ENCODE measurements around the gene CEBPA. TPM values are rescaled to one million over a fixed set of nuclear protein-coding genes. Genes with fewer than 3 reads are reported as not detected.

The CEBPA gene
- total RNA-seq, 1 experiment from 2014 or later: 3.2 TPM

DNA sequence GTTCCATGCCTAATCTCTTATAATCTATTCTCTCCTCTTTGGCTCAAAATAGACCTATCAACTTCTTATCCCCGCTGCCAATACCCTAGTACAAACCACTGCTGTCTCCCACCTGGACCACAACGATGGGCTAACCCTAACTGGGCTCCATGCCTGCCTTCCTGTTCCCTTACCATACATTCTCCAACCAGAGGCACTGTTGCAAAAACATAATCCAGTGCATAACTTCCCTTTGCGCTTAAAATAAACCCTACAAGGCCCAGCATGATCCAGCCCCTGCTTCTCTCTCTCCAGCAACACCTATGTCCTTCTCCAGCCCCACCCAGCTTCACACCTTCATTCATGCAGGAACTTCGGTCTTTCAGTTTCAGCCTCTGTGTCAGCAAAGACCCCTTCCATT is 27.4 kb upstream of the CEBPA start:
- no peak overlapping the region for H3K27ac Mint-ChIP-seq
- H3K4me2 ChIP-seq (ENCODE audit: insufficient read depth, insufficient read length, low read length): no peak overlapping the region
- no peak overlapping the region for H2AFZ ChIP-seq (ENCODE audit: low read length)
- no peak overlapping the region for H2BK12ac ChIP-seq (ENCODE audit: insufficient read length, low read depth, low read length)
- no peaks in the 10 kb centered on the region for H3K4me1 ChIP-seq (ENCODE audit: insufficient read depth, low read length)
- no peak overlapping the region for H3K14ac ChIP-seq (ENCODE audit: insufficient read depth, low read length)
- H4K91ac ChIP-seq (ENCODE audit: insufficient read length, low read depth, low read length): no peak overlapping the region
- no peaks in the 10 kb centered on the region for H3K27me3 ChIP-seq (ENCODE audit: insufficient read depth, low read length)
- no peaks in the 10 kb centered on the region; a peak in 1 of 7 replicates for H3K36me3 Mint-ChIP-seq (ENCODE audit: insufficient read depth in 1 of 3, low read depth in 3 of 3)
- no peak overlapping the region for H2BK120ac ChIP-seq (ENCODE audit: low read depth, low read length, poor library complexity, severe bottlenecking)
- no peak overlapping the region for H3K27ac ChIP-seq (ENCODE audit: insufficient read length, low read depth, low read length)
- no CpG with 5 or more reads among the region's 4 CpGs for WGBS (ENCODE audit: extremely low coverage, insufficient read length, low lambda C conversion rate)
- no peak overlapping the region for H3K23ac ChIP-seq (ENCODE audit: insufficient read length, low read depth, low read length)
- no peak overlapping the region for H4K5ac ChIP-seq (ENCODE audit: insufficient read length, low read depth, low read length)
- no peaks in the 10 kb centered on the region for H3K27me3 Mint-ChIP-seq (ENCODE audit: low read depth)
- H3K9me3 ChIP-seq (ENCODE audit: control insufficient read depth, low read depth, low read length): no peaks in the 10 kb centered on the region
- no peaks in the 10 kb centered on the region for H3K79me2 ChIP-seq (ENCODE audit: insufficient read depth, low read length)
- DNase-seq: no peak
- no peak overlapping the region for H3K4ac ChIP-seq (ENCODE audit: low read depth, low read length)
- no peak overlapping the region for H3K18ac ChIP-seq (ENCODE audit: insufficient read length, low read depth, low read length)
- no peak overlapping the region for H3K56ac ChIP-seq (ENCODE audit: insufficient read length, low read depth, low read length)
- no peak overlapping the region for H2BK5ac ChIP-seq (ENCODE audit: insufficient read length, low read length)
- H3K4me3 Mint-ChIP-seq: no peak overlapping the region
- no peaks in the 10 kb centered on the region for H3K23me2 ChIP-seq (ENCODE audit: insufficient read length, low read depth, low read length, poor library complexity, severe bottlenecking)
- peaks cover 0 to 3% of the 10 kb centered on the region in 2 experiments; a peak in 2 of 4 replicates for H3K4me1 Mint-ChIP-seq
- H2BK15ac ChIP-seq (ENCODE audit: low read depth, low read length): no peak overlapping the region
- H2AK5ac ChIP-seq (ENCODE audit: insufficient read length, low read length): no peak overlapping the region
- H2BK20ac ChIP-seq (ENCODE audit: low read depth, low read length, poor library complexity, severe bottlenecking): no peak overlapping the region
- H4K8ac ChIP-seq (replicated peaks; ENCODE audit: insufficient read length, low read depth, low read length): no peak overlapping the region
- no peaks in the 10 kb centered on the region for H3K79me1 ChIP-seq (ENCODE audit: insufficient read depth, low read depth, low read length, poor library complexity, severe bottlenecking)
- H3K9me3 Mint-ChIP-seq: peaks cover 0 to 3% of the 10 kb centered on the region in 2 experiments; a peak in 1 of 5 replicates
- no peak overlapping the region for H3K9ac ChIP-seq (ENCODE audit: extremely low read depth, insufficient read length, low read length)
- no peak overlapping the region for H3T11ph ChIP-seq (ENCODE audit: low read length)
- H4K20me1 ChIP-seq (ENCODE audit: control insufficient read depth, insufficient read depth, insufficient read length): no peaks in the 10 kb centered on the region
- TF ChIP-seq, protein P1, sequence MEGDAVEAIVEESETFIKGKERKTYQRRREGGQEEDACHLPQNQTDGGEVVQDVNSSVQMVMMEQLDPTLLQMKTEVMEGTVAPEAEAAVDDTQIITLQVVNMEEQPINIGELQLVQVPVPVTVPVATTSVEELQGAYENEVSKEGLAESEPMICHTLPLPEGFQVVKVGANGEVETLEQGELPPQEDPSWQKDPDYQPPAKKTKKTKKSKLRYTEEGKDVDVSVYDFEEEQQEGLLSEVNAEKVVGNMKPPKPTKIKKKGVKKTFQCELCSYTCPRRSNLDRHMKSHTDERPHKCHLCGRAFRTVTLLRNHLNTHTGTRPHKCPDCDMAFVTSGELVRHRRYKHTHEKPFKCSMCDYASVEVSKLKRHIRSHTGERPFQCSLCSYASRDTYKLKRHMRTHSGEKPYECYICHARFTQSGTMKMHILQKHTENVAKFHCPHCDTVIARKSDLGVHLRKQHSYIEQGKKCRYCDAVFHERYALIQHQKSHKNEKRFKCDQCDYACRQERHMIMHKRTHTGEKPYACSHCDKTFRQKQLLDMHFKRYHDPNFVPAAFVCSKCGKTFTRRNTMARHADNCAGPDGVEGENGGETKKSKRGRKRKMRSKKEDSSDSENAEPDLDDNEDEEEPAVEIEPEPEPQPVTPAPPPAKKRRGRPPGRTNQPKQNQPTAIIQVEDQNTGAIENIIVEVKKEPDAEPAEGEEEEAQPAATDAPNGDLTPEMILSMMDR (conservative IDR thresholded peaks at IDR 0.05): no peak

Data from H9 (cell line).